ENCODE measurements around the gene B3GALT5.

Gene B3GALT5

GRCh38 chr21:39645331-39645730 lies 32.6 kb downstream of the B3GALT5 start:
- DNase-seq (ENCODE audit: low spot score), result no peak

- DNase-seq (ENCODE audit: low spot score), result no peak
Observed at GRCh38 chr21:39647476-39647875, 34.7 kb downstream of the B3GALT5 start.

- no peak for DNase-seq (ENCODE audit: low spot score)
Observed at GRCh38 chr21:39648879-39649278, 36.1 kb downstream of the B3GALT5 start.

GRCh38 chr21:39649526-39649925 lies 36.8 kb downstream of the B3GALT5 start:
- DNase-seq (ENCODE audit: low spot score), result no peak

GRCh38 chr21:39650306-39650705 lies 37.6 kb downstream of the B3GALT5 start:
- DNase-seq (ENCODE audit: low spot score), result no peak

- no peak for DNase-seq (ENCODE audit: low spot score)
Observed at GRCh38 chr21:39650801-39651200, 38.1 kb downstream of the B3GALT5 start.

GRCh38 chr21:39651206-39651605 lies 38.5 kb downstream of the B3GALT5 start:
- no peak for DNase-seq (ENCODE audit: low spot score)

- DNase-seq (ENCODE audit: low spot score), result no peak
Observed at GRCh38 chr21:39654951-39655350, 42.2 kb downstream of the B3GALT5 start.

- no peak for DNase-seq (ENCODE audit: low spot score)
Observed at GRCh38 chr21:39655589-39655988, 42.8 kb downstream of the B3GALT5 start.

- DNase-seq (ENCODE audit: low spot score), result no peak
Observed at GRCh38 chr21:39656209-39656608, 43.5 kb downstream of the B3GALT5 start.

- no peak for DNase-seq (ENCODE audit: low spot score)
Observed at GRCh38 chr21:39657091-39657689, 44.5 kb downstream of the B3GALT5 start.

- DNase-seq (ENCODE audit: low spot score), result no peak
Observed at GRCh38 chr21:39658066-39658465, 45.3 kb downstream of the B3GALT5 start.

- no peak for DNase-seq (ENCODE audit: low spot score)
Observed at GRCh38 chr21:39659070-39659815, 46.5 kb downstream of the B3GALT5 start.

- peak; percentile 84 for DNase-seq (ENCODE audit: low spot score)
Observed at GRCh38 chr21:39660191-39660980, 47.6 kb downstream of the B3GALT5 start.

GRCh38 chr21:39661121-39661520 lies 48.4 kb downstream of the B3GALT5 start:
- DNase-seq (ENCODE audit: low spot score), result no peak

GRCh38 chr21:39661740-39662139 lies 49.0 kb downstream of the B3GALT5 start:
- DNase-seq (ENCODE audit: low spot score), result no peak

GRCh38 chr21:39662411-39662953 lies 49.7 kb downstream of the B3GALT5 start:
- no peak for DNase-seq (ENCODE audit: low spot score)

GRCh38 chr21:39663066-39663465 lies 50.3 kb downstream of the B3GALT5 start:
- DNase-seq (ENCODE audit: low spot score), result no peak

- no peak for DNase-seq (ENCODE audit: low spot score)
Observed at GRCh38 chr21:39663742-39664492, 51.2 kb downstream of the B3GALT5 start.

GRCh38 chr21:39664586-39664985 lies 51.8 kb downstream of the B3GALT5 start:
- no peak for DNase-seq (ENCODE audit: low spot score)

GRCh38 chr21:39666026-39666425 lies 53.3 kb downstream of the B3GALT5 start:
- no peak for DNase-seq (ENCODE audit: low spot score)

Measured in AG08396 (cell line).